Body of pancreas (tissue), 4 donors: ENCODE measurements around the gene CRACR2B. TPM values are rescaled to one million over a fixed set of nuclear protein-coding genes. Genes with fewer than 3 reads are reported as not detected.

ENCODE experiments used
- ATAC-seq: fragments of 150-250 bp; one replicate; pipeline ENCODE4 v1.9.1; 2016
- DNase-seq, 4 donors: peaks; one replicate each; pipeline ENCODE4 v3.0.0-alpha.2; 2019
- H3K27ac ChIP-seq, 4 donors: fragments of 200-600 bp; sonication (generic); 1 replicate in 3 of 4; 2 replicates in 1 of 4; pipeline versions ENCODE4 v1.5.1 to v1.6.1; 2016 to 2019; ENCODE audit warnings: mild to moderate bottlenecking in 1 of 4, mixed read lengths in 1 of 4, moderate library complexity in 1 of 4
- H3K27me3 ChIP-seq, 2 donors: fragments of 200-600 bp; sonication (generic); one replicate each; pipeline ENCODE4 v1.6.0; 2016; ENCODE audit warnings: mild to moderate bottlenecking in 1 of 2
- H3K36me3 ChIP-seq, 2 donors: fragments of 200-600 bp; sonication (generic); replicated peaks in 1 of 2; 2 replicates each; pipeline ENCODE4 v1.5.1; 2016; ENCODE audit warnings: low read depth in 2 of 2; ENCODE audit not compliant: insufficient read depth in 1 of 2
- H3K4me1 ChIP-seq: fragments of 200-600 bp; sonication (generic); one replicate; pipeline ENCODE4 v1.6.0; 2016
- H3K4me3 ChIP-seq, 2 donors: fragments of 200-600 bp; sonication (generic); 1 replicate in 1 of 2; 2 replicates in 1 of 2; pipeline ENCODE4 v1.5.1; 2016 to 2019
- H3K9me3 ChIP-seq, 3 donors: fragments of 200-600 bp; sonication (generic); 1 replicate in 2 of 3; 2 replicates in 1 of 3; pipeline ENCODE4 v1.5.1; 2016
- CTCF ChIP-seq, 7 experiments: fragments of 450-650 bp in 4 of 7; fragments of 200-600 bp in 3 of 7; sonication (generic) in 3 of 7; IDR thresholded peaks; one replicate each; pipeline ENCODE4 v1.5.1; 2016 to 2019; ENCODE audit warnings: antibody characterized with exemption in 7 of 7
- POLR2A ChIP-seq, 3 donors: fragments of 450-650 bp; IDR thresholded peaks; one replicate each; pipeline ENCODE4 v1.6.1; 2016; ENCODE audit warnings: antibody characterized with exemption in 3 of 3, mild to moderate bottlenecking in 2 of 3
- WGBS, 2 donors: methylation state at CpG; one replicate each; pipeline ENCODE4 v1.1.5; 2017; 5-methylcytosine and 5-hydroxymethylcytosine counted together
- intact Hi-C: fragments of 100-400 bp; cut with DNase I; formaldehyde crosslinking; loops from one replicate; pipeline ENCODE4 v1.15.1; 2023
- total RNA-seq, 2 donors: library from RNA; depleted of rRNA; stranded (reverse); fragments of >200 nt; gene quantifications; one replicate each; pipeline ENCODE4 v1.1.0, GENCODE V29; 2016

The CRACR2B gene
- total RNA-seq, 2 donors from 2014 or later, result 134 to 368 TPM

GRCh38 chr11:816433-816779, 11.3 kb upstream of the CRACR2B start:
- ATAC-seq (no peak), DNase-seq (no peak)
- Histone ChIP-seq H3K27ac (no peak overlapping the region), H3K4me3 (no peak overlapping the region), H3K4me1 (peaks cover 27% of the 10 kb centered on the region), H3K36me3 (peaks cover 0 to 12% of the 10 kb centered on the region in 2 donors), H3K27me3 (no peaks in the 10 kb centered on the region), H3K9me3 (no peaks in the 10 kb centered on the region)
- no peak for TF ChIP-seq POLR2A (IDR thresholded peaks at IDR 0.05)
- no peak for TF ChIP-seq CTCF (IDR thresholded peaks at IDR 0.05)
- WGBS, 2 donors, result 86 to 87% methylated on average over 8 to 11 of the region's 11 CpGs
- intact Hi-C loops, result no loop called here

GRCh38 chr11:818396-819128, 9.2 kb upstream of the CRACR2B start, which contains the start of gene PNPLA2:
TSS of gene PNPLA2 (plus strand) at chr11:818914. CDS start at chr11:819719, 805 bp downstream.
- Histone ChIP-seq H3K36me3 (peaks cover 0 to under 1% of the 10 kb centered on the region in 2 donors), H3K27me3 (no peaks in the 10 kb centered on the region), H3K9me3 (no peaks in the 10 kb centered on the region), H3K4me1 (peaks cover 44% of the 10 kb centered on the region), H3K27ac (peak within 1 kb of the TSS; percentile 92 to 100 (median 98)), H3K4me3 (peak within 1 kb of the TSS; percentile 39 to 91)
- ATAC-seq, result peak; percentile 13
- 22 to 28% methylated on average over 3 to 20 of the region's 20 CpGs for WGBS, 2 donors
- intact Hi-C loops, result no loop called here
- peak; percentile 64 to 79 (median 72) for DNase-seq
- TF ChIP-seq CTCF (IDR thresholded peaks at IDR 0.05) (no peak), POLR2A (IDR thresholded peaks at IDR 0.05) (peak; percentile 72 to 87 (median 72))

- TF ChIP-seq POLR2A (IDR thresholded peaks at IDR 0.05) (peak; percentile 69 to 97 (median 72)), CTCF (IDR thresholded peaks at IDR 0.05) (peak in 5 of 7 experiments; percentile 7 to 44 (median 39))
- Histone ChIP-seq H3K36me3 (peaks cover 0 to 2% of the 10 kb centered on the region in 2 donors), H3K4me1 (peaks cover 52% of the 10 kb centered on the region), H3K27ac (peak overlapping the region; percentile 92 to 100 (median 98)), H3K27me3 (no peaks in the 10 kb centered on the region), H3K4me3 (peak overlapping the region; percentile 39 to 91), H3K9me3 (no peaks in the 10 kb centered on the region)
- peak; percentile 72 for ATAC-seq
- peak; percentile 94 to 96 (median 95) for DNase-seq
- WGBS, 2 donors, result 2% methylated on average over 41 of the region's 96 CpGs; no CpG with 5 or more reads in 1 of the 2 donors
- intact Hi-C loops, result no loop called here
Measured at GRCh38 chr11:819129-819931, 8.4 kb upstream of the CRACR2B start.

GRCh38 chr11:819943-820649, 7.6 kb upstream of the CRACR2B start:
- Histone ChIP-seq H3K27ac (peak overlapping the region; percentile 92 to 100 (median 98)), H3K36me3 (peaks cover 0 to 2% of the 10 kb centered on the region in 2 donors), H3K27me3 (no peaks in the 10 kb centered on the region), H3K9me3 (no peaks in the 10 kb centered on the region), H3K4me3 (peak overlapping the region; percentile 39 to 91), H3K4me1 (peaks cover 60% of the 10 kb centered on the region)
- peak; percentile 65 for ATAC-seq
- WGBS, 2 donors, result 2 to 6% methylated on average over 6 to 47 of the region's 47 CpGs
- TF ChIP-seq POLR2A (IDR thresholded peaks at IDR 0.05) (peak; percentile 84 to 90 (median 87)), CTCF (IDR thresholded peaks at IDR 0.05) (no peak)
- peak; percentile 95 to 98 (median 98) for DNase-seq
- intact Hi-C loops, result no loop called here
